Measurements from ENCODE around the gene FAM187B.
"Not testable (repeated sequence)": the region's sequence is repeated elsewhere in the genome, so short reads cannot be mapped to it uniquely, and the experiment has no call there.

Gene FAM187B

DNA sequence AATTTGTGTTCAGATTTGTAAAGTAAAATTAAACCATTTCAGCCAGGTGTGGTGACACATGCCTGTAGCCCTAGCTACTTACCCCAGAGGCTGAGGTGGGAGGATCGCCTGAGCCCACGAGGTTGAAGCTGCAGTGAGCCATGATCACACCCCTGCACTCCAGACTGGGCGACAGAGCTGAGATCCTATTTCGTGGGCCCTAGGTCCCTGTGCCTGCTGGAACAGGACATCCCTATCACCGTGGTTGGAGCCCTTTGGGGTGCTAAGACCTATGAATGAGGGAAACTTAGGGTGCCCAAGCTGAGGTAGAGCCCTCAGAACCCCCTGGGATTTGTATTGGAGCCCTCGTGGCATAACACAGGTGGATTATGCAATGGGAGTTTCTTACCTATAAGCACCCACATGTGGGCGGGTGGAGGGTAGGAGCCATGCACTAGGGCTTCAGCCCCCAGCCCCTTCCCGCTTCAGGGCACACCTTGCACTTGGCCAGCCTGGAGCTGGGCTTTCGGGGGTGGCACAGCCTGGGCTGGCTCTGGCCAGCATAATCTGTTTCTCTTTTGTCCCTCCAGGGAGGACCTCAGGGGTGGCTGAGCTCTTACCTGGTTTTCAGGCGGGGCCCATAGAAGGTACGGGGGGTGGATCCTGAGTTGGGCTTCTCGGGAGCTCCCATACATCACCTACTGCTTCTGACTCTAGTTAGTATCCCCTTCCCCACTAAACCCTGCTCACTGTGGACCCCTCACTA lies 33.0 kb upstream of the FAM187B start:
- no peak for DNase-seq

DNA sequence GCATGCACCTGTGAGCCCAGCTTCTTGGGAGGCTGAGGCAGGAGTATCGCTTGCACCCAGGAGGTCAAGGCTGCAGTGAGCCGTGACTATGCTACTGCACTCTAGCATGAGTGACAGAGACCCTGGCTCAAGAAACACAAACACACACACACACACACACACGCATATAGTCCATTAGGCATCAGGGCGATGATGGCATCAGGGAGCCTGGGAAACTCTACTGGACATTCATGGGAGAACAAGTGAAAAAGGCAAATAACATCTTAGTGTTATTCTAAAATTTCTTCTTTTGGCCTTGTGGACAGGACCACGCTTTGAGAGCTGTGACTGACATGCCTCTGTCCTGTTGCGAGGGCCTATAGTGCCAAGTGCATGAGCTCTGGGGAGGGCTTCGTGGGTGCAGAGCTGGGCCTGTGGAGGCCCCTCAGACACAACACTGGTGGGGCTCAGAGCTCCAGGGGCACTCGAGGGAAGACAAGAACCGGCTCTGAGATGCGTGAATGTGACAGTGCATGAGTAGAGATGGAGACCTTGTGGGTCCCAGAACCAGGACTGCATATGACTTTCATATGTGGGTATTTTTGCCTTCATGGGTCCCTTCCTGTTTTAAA lies 32.3 kb upstream of the FAM187B start:
- DNase-seq: no peak

DNA sequence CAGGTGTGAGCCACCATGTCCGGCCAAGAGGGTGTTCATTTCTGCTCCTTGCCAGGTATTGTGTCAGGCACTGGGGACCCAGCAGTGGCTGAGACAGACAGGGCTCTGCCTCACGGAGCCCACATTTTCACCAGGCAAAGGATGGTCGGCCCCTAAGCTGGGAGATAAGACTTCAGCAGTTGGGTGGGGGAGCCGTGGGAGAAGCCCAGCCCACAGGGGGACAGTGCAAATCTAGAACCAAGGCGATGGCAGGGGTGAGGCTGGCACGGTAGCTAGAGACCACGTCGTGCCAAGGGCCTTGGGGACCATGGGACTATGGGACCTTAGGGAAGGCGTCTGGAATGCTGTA lies 28.5 kb upstream of the FAM187B start:
- no peak for DNase-seq

DNA sequence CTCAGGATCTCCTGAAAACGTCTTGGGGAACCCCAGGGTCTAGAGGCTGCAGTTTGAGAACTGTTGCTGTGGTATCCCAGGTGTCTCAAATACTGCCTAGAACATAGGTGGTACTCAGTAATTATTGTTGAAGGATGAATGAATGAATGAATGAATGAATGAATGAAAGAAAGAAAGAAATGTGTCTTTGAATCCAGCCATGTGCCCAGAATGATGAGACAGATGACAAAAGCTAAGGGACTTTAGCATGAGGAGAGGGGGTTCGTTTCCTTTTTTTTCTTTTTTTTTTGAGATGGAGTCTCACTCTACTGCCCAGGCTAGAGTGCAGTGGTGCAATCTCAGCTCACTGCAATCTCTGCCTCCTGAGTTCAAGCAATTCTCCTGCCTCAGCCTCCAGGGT lies 28.0 kb upstream of the FAM187B start:
- no peak for DNase-seq

DNA sequence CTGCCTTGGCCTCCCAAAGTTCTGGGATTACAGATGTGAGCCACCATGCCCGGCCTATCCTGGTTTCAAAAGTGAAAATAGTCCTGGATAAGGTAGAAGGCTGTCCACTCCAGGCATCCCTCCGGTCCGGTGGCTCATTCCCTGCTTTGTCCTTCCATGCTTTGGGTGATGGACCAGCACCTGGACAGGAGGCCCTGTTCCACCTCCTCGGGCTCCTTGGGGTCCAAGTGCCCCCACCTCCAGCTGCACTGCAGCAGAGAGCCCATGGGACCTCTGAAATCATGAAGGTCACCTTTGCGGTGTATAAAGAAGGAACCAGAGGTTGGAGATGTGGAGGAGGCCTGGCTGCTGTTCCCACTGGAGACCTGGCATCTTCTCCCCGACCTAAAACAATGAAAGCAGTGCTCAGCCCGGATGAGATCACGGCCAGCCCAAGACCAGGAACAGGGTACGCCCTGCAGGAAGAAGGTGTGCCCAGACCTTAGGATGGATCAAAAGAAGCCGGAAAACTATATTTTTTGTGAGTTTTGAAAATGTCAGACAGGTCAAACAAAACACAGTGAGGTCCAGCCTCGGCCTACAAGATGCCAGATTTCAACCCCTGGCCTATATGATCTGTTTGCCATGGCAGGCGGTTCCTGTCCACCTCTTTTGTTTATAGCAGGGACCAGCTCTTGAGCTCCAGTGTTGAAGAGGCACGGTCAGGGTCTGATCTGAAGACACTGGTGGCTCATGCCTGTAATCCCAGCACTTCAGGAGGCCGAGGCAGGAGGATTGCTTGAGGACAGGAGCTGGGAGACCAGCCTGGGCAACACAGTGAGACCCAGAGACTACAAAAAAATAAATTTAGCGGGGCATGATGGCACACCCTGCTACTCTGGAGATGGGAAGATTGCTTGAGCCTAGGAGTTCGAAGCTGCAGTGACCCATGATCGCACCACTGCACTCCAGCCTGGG lies 26.1 kb upstream of the FAM187B start:
- no peak for DNase-seq

DNA sequence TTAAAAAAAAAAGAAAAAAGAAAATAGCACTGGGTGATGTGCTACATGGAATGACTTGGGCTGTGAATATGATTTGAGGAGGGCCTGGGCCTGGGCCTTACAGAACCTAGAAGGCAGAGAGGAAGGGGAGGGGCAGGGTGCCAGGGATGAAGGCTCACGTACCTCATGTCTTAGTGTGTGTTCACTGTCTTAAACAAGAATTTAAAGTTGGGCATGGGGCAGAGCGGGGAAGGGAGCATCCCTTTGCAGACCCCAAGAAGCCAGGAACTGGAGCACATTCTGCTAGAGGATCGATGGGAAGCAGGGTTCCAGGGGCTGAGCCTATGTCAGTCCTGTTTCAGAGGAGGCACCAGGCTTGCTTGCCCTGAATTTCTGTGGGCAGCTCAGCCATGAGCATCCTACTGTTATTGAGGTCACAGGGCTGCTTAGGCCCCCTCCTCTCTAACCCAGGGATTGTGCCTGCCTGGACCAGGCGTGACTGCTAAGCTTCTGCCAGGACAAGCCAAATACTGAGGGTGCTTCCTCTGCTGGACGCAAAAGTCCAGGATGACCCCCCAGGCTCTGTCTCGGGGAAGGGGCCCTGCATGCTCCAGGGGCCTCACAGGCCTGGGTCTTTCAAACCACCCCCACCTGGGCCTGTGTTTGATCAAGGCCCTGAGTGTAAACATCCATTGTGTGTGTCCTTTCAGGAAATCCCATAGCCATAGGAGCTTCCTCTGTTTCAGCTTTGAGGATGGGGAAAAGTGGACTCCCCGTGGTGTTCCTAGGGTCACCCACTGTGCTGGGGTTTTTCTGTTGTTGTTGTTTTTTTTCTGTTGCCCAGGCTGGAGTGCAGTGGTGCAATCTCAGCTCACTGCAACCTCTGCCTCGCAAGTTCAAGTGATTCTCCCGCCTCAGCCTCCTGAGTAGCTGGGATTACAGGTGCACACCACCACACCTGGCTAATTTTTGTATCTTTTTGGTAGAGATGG lies 25.1 kb upstream of the FAM187B start:
- no peak for DNase-seq

DNA sequence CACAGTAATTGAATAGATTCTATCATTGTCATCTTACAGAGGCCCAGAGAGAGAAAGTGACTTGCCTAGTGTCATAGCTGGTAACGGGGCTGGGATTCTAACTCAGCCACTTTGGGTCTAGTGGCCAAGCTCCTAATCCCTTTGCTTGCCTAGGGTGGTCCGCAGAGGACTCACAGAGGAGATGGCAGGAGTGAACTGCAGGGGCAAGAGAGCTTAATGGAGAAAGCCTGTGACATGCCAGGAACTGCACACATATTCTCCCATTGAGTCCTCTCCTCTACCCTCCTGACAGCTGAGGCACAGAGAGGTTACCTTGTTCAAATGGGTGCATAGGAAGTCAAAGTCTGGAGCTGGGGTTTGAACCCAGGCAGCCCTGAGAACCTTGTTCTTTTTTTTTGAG lies 22.9 kb upstream of the FAM187B start:
- no peak for DNase-seq

DNA sequence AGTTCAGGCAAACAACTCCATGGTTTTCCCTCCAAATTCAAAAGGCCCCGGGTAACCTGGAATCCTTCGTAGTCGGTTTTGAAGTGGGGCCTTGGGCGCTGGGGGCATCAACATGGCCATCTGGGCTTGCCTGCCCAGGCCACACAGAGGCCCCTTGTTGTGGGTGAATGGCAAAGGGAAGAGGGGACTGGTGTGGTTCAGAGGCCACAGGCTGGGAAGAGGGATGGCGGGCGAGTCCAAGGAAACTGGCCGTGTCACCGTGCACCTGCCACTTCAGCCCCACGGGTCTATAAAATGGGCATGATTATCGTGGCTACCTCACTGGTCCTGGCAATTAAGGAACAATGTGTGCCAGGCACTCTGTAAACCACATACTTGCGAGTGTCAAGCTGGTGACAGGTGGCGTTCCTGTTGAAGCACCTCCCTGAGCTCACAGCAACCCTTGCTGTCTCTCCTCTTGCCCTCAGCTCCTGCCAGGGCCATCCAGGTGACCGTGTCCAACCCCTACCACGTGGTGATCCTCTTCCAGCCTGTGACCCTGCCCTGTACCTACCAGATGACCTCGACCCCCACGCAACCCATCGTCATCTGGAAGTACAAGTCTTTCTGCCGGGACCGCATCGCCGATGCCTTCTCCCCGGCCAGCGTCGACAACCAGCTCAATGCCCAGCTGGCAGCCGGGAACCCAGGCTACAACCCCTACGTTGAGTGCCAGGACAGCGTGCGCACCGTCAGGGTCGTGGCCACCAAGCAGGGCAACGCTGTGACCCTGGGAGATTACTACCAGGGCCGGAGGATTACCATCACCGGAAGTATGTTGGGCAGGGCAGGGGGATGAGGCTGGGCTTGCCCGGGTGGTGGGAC lies 21.5 kb upstream of the FAM187B start:
- DNase-seq: no peak

DNA sequence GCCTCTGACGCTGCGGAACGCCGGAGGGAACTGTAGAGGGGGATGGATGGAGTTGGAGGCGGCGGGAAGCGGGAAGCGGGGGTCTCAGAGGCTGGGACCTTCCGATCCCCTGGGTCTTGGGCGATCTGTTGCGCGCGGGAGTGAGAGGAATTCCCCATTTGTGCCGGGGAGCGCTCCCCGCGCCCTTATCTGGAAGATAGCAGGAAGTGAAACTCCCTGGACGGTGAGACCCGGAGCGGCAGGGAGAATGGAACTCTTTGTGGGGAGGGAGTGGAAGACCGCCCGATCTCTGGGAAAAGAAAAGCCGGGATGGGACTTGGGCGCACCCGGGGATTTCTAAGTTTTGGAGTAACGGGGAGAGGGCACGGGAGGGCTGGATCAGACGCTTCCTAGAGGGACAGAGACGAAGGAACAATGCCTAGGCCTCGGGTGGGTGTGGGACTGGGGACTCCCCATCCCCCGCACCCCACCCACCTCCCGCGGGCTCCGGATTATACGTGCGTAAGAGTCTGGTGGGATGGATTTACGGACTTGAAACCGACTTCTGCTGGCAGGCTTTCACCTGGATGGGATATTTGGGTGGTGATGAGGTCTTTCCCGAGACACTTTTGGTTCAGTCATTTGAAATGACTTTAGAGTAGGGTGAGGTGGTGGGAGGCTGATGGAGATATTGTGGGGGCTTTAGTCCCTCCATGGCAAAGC lies 20.8 kb upstream of the FAM187B start:
- no peak for DNase-seq

DNA sequence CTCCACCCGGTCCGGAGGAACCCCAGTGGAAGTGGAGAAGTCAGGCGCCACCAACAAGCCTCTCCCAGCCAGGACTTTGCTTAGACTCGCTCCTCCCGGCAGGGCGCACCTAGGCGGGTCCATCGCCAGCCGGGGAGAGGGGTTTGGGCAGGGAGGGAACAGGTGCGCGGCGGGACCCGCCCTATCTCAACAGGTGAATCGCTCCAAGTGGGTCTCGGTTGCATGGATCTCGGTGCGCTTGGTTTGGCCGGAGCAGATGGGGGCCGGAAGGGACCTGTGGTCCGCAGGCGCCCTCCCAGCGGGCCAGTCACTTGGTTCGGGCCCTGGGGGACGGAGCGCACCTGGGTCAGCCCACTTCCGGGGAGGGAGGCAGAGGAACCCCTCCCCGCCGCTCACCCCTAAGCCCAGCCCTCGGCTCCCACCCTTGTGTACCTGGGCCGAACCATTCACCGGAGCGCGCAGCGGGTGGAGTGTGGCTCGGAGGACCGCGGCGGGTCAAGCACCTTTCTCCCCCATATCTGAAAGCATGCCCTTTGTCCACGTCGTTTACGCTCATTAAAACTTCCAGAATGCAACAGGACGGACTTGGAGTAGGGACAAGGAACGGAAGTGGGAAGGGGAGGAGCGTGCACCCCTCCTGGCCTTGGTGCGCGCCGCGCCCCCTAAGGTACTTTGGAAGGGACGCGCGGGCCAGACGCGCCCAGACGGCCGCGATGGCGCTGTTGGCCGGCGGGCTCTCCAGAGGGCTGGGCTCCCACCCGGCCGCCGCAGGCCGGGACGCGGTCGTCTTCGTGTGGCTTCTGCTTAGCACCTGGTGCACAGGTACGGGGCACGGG lies 20.0 kb upstream of the FAM187B start, which contains the start of gene LSR:
Gene LSR (plus strand): TSS at position 693 of the 836 bp plus-strand sequence. CDS start 21 bp downstream, at position 714.
- no peak for DNase-seq

DNA sequence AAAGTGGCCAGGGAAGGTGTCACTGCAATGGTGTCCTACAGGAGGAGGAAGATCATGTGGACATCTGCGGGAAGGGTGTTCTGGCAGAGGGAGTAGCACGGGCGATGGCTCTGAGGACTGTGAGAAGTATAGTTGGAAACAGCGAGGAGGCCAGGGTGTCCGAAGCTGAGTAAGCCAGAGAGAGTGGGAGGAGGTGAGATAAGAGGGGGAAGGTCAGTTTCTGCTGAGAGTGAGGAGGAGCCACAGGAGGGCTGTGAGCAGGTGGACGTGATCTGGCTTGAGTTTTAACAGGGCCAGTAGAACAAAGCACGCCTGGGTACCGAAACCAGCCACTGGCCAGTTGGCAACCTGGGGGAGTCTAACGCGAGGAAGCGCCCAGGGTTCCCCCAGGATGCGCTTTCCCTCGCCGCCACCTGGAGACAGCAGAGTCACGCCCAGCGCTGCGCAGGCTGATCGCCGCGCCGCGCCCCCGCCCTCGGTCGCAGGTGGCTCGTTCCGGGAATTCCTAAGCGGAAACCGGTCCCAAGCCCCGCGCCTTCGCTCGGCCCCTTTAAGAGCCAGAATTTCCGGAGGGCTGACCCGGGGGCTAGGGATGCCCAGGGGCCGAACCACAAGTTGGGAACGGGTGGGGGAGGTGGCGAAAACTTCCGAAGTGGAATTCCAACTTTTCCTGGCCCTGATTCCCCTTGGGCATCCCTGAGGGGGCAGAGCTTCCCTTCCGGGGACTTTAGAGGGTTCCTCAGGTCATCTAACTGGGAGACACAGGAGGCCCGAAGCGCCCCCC lies 19.2 kb upstream of the FAM187B start:
- no peak for DNase-seq

DNA sequence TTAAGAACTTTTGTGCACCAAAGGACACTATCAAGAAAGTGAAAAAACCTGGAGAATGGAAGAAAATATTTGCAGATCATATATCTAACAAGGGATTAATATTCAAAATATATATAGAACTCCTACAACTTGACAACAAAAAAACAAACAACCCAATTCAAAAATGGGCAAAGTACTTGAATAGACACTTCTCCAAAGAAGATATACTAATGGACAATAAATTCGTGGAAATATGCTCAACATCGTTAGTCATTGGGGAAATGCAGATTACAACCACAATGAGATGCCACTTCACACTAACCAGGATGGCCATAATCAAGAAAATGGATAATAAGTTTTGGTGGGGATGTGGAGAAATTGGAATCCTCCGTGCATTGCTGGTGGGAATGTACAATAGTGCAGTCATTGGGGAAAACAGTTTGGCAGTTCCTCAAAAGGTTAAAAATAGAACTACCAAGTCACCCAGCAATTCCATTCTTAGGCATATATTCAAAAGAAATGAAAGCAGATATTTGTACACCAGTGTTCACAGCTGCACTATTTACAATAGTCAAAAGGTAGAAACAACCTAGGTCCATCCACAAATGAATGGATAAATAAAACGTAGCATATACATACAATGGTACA lies 18.0 kb upstream of the FAM187B start:
- no peak for DNase-seq

DNA sequence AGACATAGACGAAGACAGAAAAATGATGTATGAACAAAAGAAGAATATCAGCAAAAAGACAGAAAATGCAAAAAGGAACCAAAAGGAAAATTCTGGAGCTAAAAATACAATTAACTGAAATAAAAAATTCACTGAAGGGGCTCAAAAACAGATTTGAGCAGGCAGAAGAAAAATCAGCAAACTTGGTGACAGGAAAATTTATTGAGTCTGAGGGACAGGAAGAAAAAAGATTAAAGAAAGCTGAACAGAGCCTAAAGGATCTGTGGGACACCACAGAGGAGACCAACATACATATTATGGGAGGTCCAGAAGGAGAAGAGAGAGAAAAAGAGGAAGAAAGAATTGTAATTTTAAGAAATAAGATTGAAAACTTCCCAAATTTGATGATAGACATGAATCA lies 12.9 kb upstream of the FAM187B start:
- no peak for DNase-seq

DNA sequence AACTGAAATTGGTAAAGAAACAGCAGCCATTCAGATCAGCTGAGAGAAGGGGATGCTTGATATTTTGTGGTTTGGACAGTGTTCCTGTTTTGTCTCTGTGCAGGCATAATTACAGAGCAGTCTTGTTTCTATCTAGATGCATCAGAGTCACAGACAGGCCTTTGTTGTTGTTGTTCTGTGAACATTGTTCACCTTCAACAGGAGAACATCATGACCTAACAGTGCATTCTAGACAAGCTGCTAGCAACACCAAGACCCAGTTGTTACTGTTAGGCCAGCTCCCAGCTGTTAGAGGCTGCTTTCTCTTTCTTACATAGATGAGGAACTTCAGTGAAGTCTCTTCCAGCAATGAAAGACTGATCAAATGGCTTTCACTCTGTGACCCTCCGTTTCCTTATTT lies 11.8 kb upstream of the FAM187B start:
- DNase-seq: no peak

DNA sequence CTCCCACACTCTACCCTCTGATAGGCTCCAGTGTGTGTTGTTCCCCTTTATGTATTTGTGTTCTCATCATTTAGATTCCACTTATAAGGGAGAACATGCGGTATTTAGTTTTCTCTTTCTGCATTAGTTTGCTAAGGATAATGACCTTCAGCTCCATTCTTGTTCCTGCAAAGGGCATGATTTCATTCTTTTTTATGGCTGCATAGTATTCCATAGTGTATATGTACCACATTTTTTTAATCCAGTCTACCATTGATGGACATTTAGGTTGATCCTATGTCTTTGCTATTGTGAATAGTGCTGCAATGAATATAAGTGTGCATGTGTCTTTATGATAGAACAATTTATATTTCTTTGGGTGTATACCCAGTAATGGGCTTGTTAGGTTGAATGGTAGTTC lies 11.1 kb upstream of the FAM187B start:
- DNase-seq: not testable (repeated sequence)

DNA sequence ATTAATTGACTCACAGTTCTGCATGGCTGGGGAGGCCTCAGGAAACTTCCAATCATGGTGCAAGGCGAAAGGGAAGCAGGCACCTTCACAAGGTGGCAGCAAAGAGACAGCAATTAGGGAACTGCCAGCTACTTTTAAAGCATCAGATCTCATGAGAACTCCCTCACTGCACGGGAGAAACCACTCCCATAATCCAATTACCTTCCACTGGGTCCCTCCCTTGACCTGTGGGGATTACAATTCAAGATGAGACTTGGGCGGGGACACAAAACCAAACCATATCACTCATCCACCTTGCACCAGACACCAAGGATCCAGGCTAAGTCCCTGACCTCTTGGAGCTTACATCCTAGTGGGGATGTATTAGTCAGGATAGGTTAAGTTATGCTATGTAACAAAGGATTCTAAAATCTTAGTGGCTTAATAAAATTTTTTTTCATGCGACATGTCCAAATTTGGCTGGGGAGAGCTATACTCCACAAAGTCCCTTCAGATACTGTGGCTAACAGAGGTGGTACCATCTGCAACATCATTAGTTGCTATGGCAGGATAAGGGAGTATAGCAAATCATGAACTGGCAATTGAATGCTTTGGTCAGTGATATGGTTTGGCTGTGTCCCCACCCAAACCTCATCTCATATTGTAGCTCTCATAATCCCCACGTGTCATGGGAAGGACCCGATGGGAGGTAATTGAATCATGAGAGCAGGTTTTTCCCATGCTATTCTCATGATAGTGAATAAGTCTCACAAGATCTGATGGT lies 8.3 kb upstream of the FAM187B start:
- no peak for DNase-seq

DNA sequence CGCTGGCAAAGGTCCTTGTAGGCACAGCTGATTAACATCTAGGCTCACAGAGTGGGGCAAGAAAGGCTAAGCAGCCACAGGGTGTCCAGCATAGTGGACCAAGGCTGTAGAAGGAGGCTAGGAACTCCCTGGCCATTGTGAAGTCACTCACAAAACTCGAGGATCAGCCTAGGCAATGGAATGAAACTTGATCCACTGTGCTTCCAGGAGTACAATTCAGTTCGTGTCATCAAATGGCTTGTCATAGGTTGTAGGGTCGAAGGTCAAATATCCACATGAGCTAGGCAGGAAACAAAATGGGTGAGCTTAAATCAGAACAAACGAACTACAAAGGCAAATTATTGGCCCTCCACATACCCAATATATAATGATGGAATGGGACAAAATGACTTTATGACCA lies 4.4 kb upstream of the FAM187B start:
- no peak for DNase-seq

Measured in NCI-H1694 treated with DMSO at 0.1 percent for 48 hours (cell line).